Uterus (tissue), 4 donors: ENCODE data around the gene ZMAT3. TPM values are rescaled to one million over a fixed set of nuclear protein-coding genes. Genes with fewer than 3 reads are reported as not detected.
"Not testable (repeated sequence)": the region's sequence is repeated elsewhere in the genome, so short reads cannot be mapped to it uniquely, and the experiment has no call there.

Experiments used
- DNase-seq, 2 donors: peaks; one replicate each; pipeline ENCODE4 v3.0.0-alpha.2; 2019 to 2020
- H3K27ac ChIP-seq, 2 donors: fragments of 200-600 bp; sonication (generic); 1 replicate in 1 of 2; 2 replicates in 1 of 2; pipeline ENCODE4 v1.5.1; 2016 to 2018
- H3K27me3 ChIP-seq, 2 donors: fragments of 200-600 bp; sonication (generic); one replicate each; pipeline ENCODE4 v1.5.1; 2018 to 2019; ENCODE audit warnings: control low read depth in 1 of 2
- H3K36me3 ChIP-seq, 2 donors: fragments of 200-600 bp; sonication (generic); one replicate each; pipeline ENCODE4 v1.5.1; 2019; ENCODE audit warnings: control low read depth in 1 of 2
- H3K4me1 ChIP-seq, 2 donors: fragments of 200-600 bp; sonication (generic); one replicate each; pipeline ENCODE4 v1.5.1; 2018 to 2019; ENCODE audit warnings: control low read depth in 1 of 2
- H3K4me3 ChIP-seq, 2 donors: fragments of 200-600 bp; sonication (generic); 1 replicate in 1 of 2; 2 replicates in 1 of 2; pipeline ENCODE4 v1.5.1; 2018 to 2019; ENCODE audit warnings: mild to moderate bottlenecking in 1 of 2
- H3K9me3 ChIP-seq, 2 donors: fragments of 200-600 bp; sonication (generic); one replicate each; pipeline ENCODE4 v1.5.1; 2019; ENCODE audit warnings: control low read depth in 1 of 2
- POLR2A ChIP-seq, 2 donors: fragments of 450-650 bp; IDR thresholded peaks; one replicate each; pipeline ENCODE4 v1.6.1; 2016; ENCODE audit warnings: antibody characterized with exemption in 2 of 2, mild to moderate bottlenecking in 1 of 2, moderate library complexity in 1 of 2
- intact Hi-C: fragments of 100-400 bp; cut with DNase I; formaldehyde crosslinking; loops from one replicate; pipeline ENCODE4 v1.15.1; 2023; ENCODE audit warnings: low total_unique reads
- total RNA-seq, 4 donors: library from RNA; depleted of rRNA in 3 of 4; stranded (reverse); fragments of >200 nt in 3 of 4; gene quantifications; one replicate each; pipeline versions ENCODE4 v1.1.0 to v1.2.4, GENCODE V29; 2014 to 2023
- TF ChIP-seq, protein P1 (sequence below), 4 experiments: fragments of 200-600 bp in 2 of 4; fragments of 450-650 bp in 2 of 4; sonication (generic) in 2 of 4; IDR thresholded peaks; one replicate each; pipeline ENCODE4 v1.5.1; 2016 to 2019; ENCODE audit warnings: antibody characterized with exemption in 4 of 4, mild to moderate bottlenecking in 2 of 4, moderate library complexity in 1 of 4
- donor health status: DM: yes; HTN: yes; CAD: no.

The ZMAT3 gene
- total RNA-seq, 4 donors from 2014 or later, result 9.4 to 24.4 (median 13.9) TPM

- TF ChIP-seq, protein P1, sequence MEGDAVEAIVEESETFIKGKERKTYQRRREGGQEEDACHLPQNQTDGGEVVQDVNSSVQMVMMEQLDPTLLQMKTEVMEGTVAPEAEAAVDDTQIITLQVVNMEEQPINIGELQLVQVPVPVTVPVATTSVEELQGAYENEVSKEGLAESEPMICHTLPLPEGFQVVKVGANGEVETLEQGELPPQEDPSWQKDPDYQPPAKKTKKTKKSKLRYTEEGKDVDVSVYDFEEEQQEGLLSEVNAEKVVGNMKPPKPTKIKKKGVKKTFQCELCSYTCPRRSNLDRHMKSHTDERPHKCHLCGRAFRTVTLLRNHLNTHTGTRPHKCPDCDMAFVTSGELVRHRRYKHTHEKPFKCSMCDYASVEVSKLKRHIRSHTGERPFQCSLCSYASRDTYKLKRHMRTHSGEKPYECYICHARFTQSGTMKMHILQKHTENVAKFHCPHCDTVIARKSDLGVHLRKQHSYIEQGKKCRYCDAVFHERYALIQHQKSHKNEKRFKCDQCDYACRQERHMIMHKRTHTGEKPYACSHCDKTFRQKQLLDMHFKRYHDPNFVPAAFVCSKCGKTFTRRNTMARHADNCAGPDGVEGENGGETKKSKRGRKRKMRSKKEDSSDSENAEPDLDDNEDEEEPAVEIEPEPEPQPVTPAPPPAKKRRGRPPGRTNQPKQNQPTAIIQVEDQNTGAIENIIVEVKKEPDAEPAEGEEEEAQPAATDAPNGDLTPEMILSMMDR (IDR thresholded peaks at IDR 0.05), result no peak
- TF ChIP-seq POLR2A (IDR thresholded peaks at IDR 0.05), result no peak
- no peaks in the 10 kb centered on the region for H3K4me1 ChIP-seq
- no peaks in the 10 kb centered on the region for H3K27me3 ChIP-seq
- intact Hi-C loops, result no loop called here
- H3K9me3 ChIP-seq, result no peaks in the 10 kb centered on the region
- H3K36me3 ChIP-seq, result no peaks in the 10 kb centered on the region
- H3K27ac ChIP-seq, result no peak overlapping the region
- no peak for DNase-seq
- H3K4me3 ChIP-seq, result no peak overlapping the region
These were observed 7.6 kb downstream of the ZMAT3 start for GRCh38 chr3:179063945-179064560.

DNA sequence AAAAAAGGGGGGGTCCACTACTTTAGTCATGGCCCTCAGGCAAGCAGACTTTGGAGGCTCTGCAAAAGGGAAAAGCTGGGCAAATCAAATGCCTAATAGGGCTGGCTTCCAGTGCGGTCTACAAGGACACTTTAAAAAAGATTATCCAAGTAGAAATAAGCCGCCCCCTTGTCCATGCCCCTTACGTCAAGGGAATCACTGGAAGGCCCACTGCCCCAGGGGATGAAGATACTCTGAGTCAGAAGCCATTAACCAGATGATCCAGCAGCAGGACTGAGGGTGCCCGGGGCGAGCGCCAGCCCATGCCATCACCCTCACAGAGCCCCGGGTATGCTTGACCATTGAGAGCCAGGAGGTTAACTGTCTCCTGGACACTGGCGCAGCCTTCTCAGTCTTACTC is 15.3 kb downstream of the ZMAT3 start:
- DNase-seq, result no peak
- Histone ChIP-seq H3K27ac (no peak overlapping the region), H3K9me3 (no peaks in the 10 kb centered on the region), H3K4me1 (no peaks in the 10 kb centered on the region), H3K36me3 (no peaks in the 10 kb centered on the region), H3K4me3 (no peak overlapping the region), H3K27me3 (no peaks in the 10 kb centered on the region)
- intact Hi-C loops, result no loop called here
- TF ChIP-seq, protein P1 (IDR thresholded peaks at IDR 0.05), result no peak
- TF ChIP-seq POLR2A (IDR thresholded peaks at IDR 0.05), result no peak

- H3K36me3 ChIP-seq, H3K27me3 ChIP-seq, intact Hi-C loops, H3K9me3 ChIP-seq, H3K4me3 ChIP-seq, H3K27ac ChIP-seq, H3K4me1 ChIP-seq, DNase-seq: not testable (repeated sequence)
These were observed 17.0 kb downstream of the ZMAT3 start for GRCh38 chr3:179054565-179054964.

- Histone ChIP-seq H3K27ac (no peak overlapping the region), H3K9me3 (no peaks in the 10 kb centered on the region), H3K4me3 (no peak overlapping the region), H3K4me1 (no peaks in the 10 kb centered on the region), H3K36me3 (no peaks in the 10 kb centered on the region), H3K27me3 (no peaks in the 10 kb centered on the region)
- intact Hi-C loops, result no loop called here
- DNase-seq, result no peak
- TF ChIP-seq POLR2A (IDR thresholded peaks at IDR 0.05), result no peak
- TF ChIP-seq, protein P1 (IDR thresholded peaks at IDR 0.05), result no peak
These were observed 24.9 kb downstream of the ZMAT3 start for GRCh38 chr3:179046497-179047353.

- TF ChIP-seq, protein P1 (IDR thresholded peaks at IDR 0.05), result no peak
- TF ChIP-seq POLR2A (IDR thresholded peaks at IDR 0.05), result no peak
- Histone ChIP-seq H3K27me3 (no peaks in the 10 kb centered on the region), H3K36me3 (no peaks in the 10 kb centered on the region), H3K9me3 (no peaks in the 10 kb centered on the region), H3K4me3 (no peak overlapping the region), H3K27ac (no peak overlapping the region), H3K4me1 (no peaks in the 10 kb centered on the region)
- intact Hi-C loops, result no loop called here
- DNase-seq, result no peak
These were observed 25.7 kb downstream of the ZMAT3 start for GRCh38 chr3:179045719-179046402.

GRCh38 chr3:179038899-179039251 is 32.7 kb downstream of the ZMAT3 start:
- H3K27ac ChIP-seq, DNase-seq, H3K9me3 ChIP-seq, H3K4me3 ChIP-seq, intact Hi-C loops, H3K27me3 ChIP-seq, H3K36me3 ChIP-seq, H3K4me1 ChIP-seq: not testable (repeated sequence)
